Measurements from ENCODE around the gene PTPRM. TPM values are rescaled to one million over a fixed set of nuclear protein-coding genes. Genes with fewer than 3 reads are reported as not detected.

Gene PTPRM
- total RNA-seq, 1 experiment from 2014 or later, result 6.2 TPM

- H4K91ac ChIP-seq (ENCODE audit: insufficient read length, low read depth, low read length), result no peak overlapping the region
- Mint-ChIP-seq H3K4me1 (no peaks in the 10 kb centered on the region), H3K36me3 (ENCODE audit: insufficient read depth in 1 of 3, low read depth in 3 of 3) (no peaks in the 10 kb centered on the region), H3K9me3 (no peaks in the 10 kb centered on the region), H3K27me3 (ENCODE audit: low read depth) (no peaks in the 10 kb centered on the region), H3K4me3 (no peak overlapping the region), H3K27ac (no peak overlapping the region)
- no peak overlapping the region for H3K4me2 ChIP-seq (ENCODE audit: insufficient read depth, insufficient read length, low read length)
- H4K20me1 ChIP-seq (ENCODE audit: control insufficient read depth, insufficient read depth, insufficient read length), result no peaks in the 10 kb centered on the region
- no peaks in the 10 kb centered on the region for H3K23me2 ChIP-seq (ENCODE audit: insufficient read length, low read depth, low read length, poor library complexity, severe bottlenecking)
- H4K5ac ChIP-seq (ENCODE audit: insufficient read length, low read depth, low read length), result no peak overlapping the region
- no peak overlapping the region for H3K56ac ChIP-seq (ENCODE audit: insufficient read length, low read depth, low read length)
- H3K18ac ChIP-seq (ENCODE audit: insufficient read length, low read depth, low read length), result no peak overlapping the region
- no peak overlapping the region for H2BK20ac ChIP-seq (ENCODE audit: low read depth, low read length, poor library complexity, severe bottlenecking)
- no CpG with 5 or more reads among the region's 1 CpG for WGBS (ENCODE audit: extremely low coverage, insufficient read length, low lambda C conversion rate)
- H2BK15ac ChIP-seq (ENCODE audit: low read depth, low read length), result no peak overlapping the region
- H3K9me3 ChIP-seq (ENCODE audit: control insufficient read depth, low read depth, low read length), result no peaks in the 10 kb centered on the region
- H3T11ph ChIP-seq (ENCODE audit: low read length), result no peak overlapping the region
- no peaks in the 10 kb centered on the region for H3K27me3 ChIP-seq (ENCODE audit: insufficient read depth, low read length)
- H2BK12ac ChIP-seq (ENCODE audit: insufficient read length, low read depth, low read length), result no peak overlapping the region
- no peak overlapping the region for H3K27ac ChIP-seq (ENCODE audit: insufficient read length, low read depth, low read length)
- no peak overlapping the region for H2AFZ ChIP-seq (ENCODE audit: low read length)
- no peaks in the 10 kb centered on the region for H3K79me2 ChIP-seq (ENCODE audit: insufficient read depth, low read length)
- no peak overlapping the region for H2BK5ac ChIP-seq (ENCODE audit: insufficient read length, low read length)
- no peak overlapping the region for H3K4ac ChIP-seq (ENCODE audit: low read depth, low read length)
- H2AK5ac ChIP-seq (ENCODE audit: insufficient read length, low read length), result no peak overlapping the region
- no peak overlapping the region for H3K9ac ChIP-seq (ENCODE audit: extremely low read depth, insufficient read length, low read length)
- no peak overlapping the region for H2BK120ac ChIP-seq (ENCODE audit: low read depth, low read length, poor library complexity, severe bottlenecking)
- no peak overlapping the region for H3K23ac ChIP-seq (ENCODE audit: insufficient read length, low read depth, low read length)
- no peak overlapping the region for H3K14ac ChIP-seq (ENCODE audit: insufficient read depth, low read length)
- no peak for TF ChIP-seq CTCF (conservative IDR thresholded peaks at IDR 0.05)
- no peaks in the 10 kb centered on the region for H3K79me1 ChIP-seq (ENCODE audit: insufficient read depth, low read depth, low read length, poor library complexity, severe bottlenecking)
- no peak overlapping the region for H4K8ac ChIP-seq (replicated peaks; ENCODE audit: insufficient read length, low read depth, low read length)
- no peak for DNase-seq
- no peaks in the 10 kb centered on the region for H3K4me1 ChIP-seq (ENCODE audit: insufficient read depth, low read length)
Observed at GRCh38 chr18:7544686-7545085, 22.4 kb upstream of the PTPRM start.
